ENCODE results near the gene BCR.

DNA sequence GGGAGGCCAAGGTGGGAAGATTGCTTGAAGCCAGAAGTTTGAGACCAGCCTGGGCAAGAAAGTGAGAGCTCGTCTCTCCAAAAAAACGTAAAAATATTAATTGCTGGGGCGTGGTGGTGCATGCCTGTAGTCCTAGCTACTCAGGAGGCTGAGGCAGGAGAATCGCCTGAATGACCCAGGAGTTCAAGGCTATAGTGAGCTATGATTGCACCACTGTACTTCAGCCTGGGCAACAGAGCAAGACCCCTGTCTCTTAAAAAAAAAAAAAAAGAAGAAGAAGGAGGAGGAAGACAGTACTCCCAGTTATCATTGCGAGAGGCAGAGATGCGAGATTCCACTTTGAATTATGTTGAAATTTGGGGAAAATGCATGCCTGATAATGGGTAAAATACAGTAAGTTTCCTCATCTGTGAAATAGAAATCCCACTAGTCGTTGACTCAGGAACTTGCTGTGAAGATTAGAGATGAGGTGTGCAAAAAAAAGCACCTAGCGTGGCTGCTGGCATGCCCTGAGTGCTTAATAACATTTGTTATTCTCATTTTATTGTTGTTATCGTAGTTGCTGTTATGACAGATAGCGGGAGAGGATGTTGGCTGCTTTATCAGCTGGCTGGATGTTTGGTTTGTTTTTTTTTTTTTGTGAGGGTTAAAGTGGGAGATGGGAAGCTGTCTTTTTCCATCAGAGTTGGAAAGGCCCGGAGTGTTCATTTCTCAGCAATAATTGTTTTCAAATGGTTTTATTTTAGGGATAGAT lies 33.4 kb downstream of the BCR start:
- no peak for TF ChIP-seq POLR2A (IDR thresholded peaks at IDR 0.05; ENCODE audit: low read length)
- no peak for TF ChIP-seq GATA1 (IDR thresholded peaks at IDR 0.05; ENCODE audit: low read depth, low read length)
